NCI-H2196 treated with DMSO at 0.1 percent for 48 hours (cell line): ENCODE results near the gene TTC14.
"Not testable (repeated sequence)": the region's sequence is repeated elsewhere in the genome, so short reads cannot be mapped to it uniquely, and the experiment has no call there.

ENCODE experiments used
- DNase-seq: peaks from one replicate; lab custom pipeline; 2025; ENCODE audit not compliant: unreplicated experiment; lab: John Stamatoyannopoulos, UW

The TTC14 gene, protein sequence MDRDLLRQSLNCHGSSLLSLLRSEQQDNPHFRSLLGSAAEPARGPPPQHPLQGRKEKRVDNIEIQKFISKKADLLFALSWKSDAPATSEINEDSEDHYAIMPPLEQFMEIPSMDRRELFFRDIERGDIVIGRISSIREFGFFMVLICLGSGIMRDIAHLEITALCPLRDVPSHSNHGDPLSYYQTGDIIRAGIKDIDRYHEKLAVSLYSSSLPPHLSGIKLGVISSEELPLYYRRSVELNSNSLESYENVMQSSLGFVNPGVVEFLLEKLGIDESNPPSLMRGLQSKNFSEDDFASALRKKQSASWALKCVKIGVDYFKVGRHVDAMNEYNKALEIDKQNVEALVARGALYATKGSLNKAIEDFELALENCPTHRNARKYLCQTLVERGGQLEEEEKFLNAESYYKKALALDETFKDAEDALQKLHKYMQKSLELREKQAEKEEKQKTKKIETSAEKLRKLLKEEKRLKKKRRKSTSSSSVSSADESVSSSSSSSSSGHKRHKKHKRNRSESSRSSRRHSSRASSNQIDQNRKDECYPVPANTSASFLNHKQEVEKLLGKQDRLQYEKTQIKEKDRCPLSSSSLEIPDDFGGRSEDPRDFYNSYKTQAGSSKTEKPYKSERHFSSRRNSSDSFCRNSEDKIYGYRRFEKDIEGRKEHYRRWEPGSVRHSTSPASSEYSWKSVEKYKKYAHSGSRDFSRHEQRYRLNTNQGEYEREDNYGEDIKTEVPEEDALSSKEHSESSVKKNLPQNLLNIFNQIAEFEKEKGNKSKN

DNA sequence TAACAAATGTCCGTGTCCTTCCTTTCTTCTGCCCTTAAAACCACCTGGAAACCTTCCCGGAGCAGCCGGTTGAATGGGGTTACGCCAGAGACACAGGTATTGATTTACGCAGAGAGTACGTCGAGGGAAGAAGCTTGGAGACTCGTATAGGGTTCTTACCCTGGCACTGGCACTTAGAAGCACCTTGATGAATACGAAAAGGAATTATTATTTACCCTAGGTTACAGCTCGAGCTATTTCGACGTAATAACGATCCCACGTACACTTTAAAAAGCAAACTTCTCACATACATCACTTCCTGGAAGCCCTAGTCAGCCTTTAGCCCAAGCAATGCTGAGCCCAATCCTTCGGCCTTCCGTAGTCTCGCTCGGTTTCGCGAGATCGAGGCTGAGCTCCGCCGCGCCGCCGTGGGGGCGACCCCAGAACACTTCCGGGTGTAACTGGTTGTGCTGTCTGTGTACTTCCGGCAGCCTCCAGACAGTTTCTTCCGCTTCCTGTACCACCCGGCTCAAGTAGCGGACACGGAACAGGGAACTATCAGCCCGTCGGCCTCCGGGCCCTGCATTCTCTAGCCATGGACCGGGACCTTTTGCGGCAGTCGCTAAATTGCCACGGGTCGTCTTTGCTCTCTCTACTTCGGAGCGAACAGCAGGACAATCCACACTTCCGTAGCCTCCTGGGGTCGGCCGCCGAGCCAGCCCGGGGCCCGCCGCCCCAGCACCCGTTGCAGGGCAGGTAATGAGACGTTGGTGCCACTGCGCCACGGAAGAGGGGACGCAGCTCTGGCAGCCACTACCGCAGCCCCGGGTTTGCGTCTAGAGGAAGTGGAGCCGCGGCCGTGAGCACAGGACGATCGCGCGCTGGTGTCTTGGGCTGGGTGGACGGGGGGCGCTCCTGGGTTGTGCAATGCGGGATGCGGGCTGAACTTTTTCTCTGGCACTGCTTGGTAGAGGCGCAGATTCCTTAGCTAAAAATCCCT is at the start of gene TTC14:
Gene TTC14 (plus strand): TSS at position 476 of the 979 bp plus-strand sequence. CDS start 99 bp downstream, at position 575.
- DNase-seq: peak; percentile 96

DNA sequence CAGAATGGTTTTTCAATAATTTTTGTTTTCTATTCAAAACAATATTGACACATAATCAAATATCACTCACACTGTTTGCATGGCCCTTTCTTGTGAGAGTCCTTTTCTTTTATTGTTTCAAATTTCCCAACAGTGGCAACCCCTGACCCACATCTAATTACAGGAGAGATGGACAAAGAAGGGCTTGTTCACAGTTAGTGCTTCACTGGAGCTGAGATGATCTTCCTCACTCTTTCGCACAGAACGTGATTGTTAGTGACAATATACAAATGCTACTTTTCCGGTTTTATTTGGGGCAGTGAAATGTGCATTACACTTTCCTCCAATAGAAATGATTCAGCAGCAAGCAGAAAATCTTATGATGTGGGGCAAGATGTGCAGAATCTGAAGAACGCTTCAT is 38.6 kb upstream of the TTC14 start:
- no peak for DNase-seq

GRCh38 chr3:180564676-180565075 is 37.3 kb upstream of the TTC14 start:
- DNase-seq: no peak

DNA sequence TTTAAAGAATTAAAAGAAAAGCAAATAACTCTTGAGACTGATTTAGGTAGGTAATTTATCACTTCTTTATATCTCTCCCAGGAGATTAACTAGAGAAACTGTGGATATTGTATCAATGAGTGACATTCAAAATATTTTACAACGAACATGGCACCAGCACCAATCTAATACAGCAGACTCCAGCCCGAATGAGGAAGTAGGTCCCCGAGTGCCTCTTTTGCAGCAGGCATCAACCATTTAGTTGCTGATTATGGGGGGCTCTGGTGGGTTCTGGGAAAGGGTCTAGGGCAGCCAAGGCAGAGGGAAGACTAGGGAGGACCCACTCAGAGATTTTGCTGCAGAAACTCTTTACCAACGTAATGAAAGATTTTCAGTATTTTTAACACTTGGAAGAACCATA is 31.7 kb upstream of the TTC14 start:
- DNase-seq: no peak

GRCh38 chr3:180571831-180572598 is 29.9 kb upstream of the TTC14 start:
- no peak for DNase-seq

DNA sequence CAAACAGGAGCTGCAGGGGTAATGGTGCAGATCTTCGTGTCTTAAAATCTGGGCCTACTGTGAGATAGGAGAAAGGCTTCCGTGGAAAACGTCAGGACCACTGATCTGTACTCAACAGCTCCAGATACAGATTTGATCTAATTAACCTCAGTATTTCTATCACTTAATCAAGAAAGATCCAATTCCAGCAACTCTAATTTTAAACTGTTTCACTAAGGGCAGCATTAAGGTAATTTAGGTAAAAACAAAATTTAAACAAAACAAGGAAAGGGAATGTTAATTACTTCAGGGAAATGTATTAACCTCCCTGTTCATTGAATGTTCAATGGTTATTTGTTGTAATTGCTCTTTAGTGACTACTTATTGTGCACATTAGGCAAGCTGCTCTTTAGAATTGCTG is 26.4 kb upstream of the TTC14 start:
- no peak for DNase-seq

- no peak for DNase-seq
These were observed 21.0 kb upstream of the TTC14 start for GRCh38 chr3:180580934-180581333.

- DNase-seq: no peak
These were observed 11.6 kb upstream of the TTC14 start for GRCh38 chr3:180590396-180590795.

DNA sequence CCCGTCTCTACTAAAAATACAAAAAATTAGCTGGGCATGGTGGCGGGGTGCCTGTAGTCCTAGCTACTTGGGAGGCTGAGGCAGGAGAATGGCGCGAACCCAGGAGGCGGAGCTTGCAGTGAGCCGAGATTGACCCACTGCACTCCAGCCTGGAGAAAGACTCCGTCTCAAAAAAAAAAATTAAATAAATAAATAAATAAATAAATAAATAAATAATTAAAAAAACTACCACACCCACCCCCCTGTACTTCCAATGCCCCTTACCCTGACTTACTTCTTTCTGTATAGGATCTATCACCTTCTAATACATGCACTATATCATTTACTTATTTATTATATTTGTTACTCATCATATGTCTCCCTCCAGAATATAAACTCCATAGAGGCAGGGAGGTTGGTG is 8.3 kb upstream of the TTC14 start:
- DNase-seq: not testable (repeated sequence)

GRCh38 chr3:180594631-180595558 is 7.1 kb upstream of the TTC14 start:
- peak; percentile 39 for DNase-seq

DNA sequence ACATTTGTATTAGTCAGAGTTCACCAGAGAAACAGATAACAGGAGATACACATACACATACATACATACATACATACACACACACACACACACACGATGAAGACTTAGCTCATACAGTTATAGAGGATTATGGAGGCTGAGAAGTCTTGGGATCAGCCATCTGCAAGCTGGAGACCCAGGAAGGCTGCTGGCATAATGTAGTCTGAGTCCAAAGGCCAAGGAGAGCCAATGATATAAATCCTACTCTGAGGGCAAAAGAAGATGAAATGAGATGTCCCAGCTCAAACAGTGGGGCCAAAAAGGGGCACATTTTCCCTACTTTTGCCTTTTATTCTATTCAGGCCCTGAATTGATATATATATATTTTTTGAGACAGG is 6.4 kb upstream of the TTC14 start:
- no peak for DNase-seq

- no peak for DNase-seq
These were observed 1.5 kb upstream of the TTC14 start for GRCh38 chr3:180600473-180600872.

- no peak for DNase-seq
These were observed 9.0 kb downstream of the TTC14 start for GRCh38 chr3:180611006-180611405.

- DNase-seq: no peak
These were observed 10.4 kb downstream of the TTC14 start for GRCh38 chr3:180612364-180612763.

- DNase-seq: no peak
These were observed 14.0 kb downstream of the TTC14 start for GRCh38 chr3:180615954-180616353.

GRCh38 chr3:180617049-180617448 is 15.1 kb downstream of the TTC14 start:
- no peak for DNase-seq

GRCh38 chr3:180618563-180618962 is 16.6 kb downstream of the TTC14 start:
- DNase-seq: not testable (repeated sequence)

DNA sequence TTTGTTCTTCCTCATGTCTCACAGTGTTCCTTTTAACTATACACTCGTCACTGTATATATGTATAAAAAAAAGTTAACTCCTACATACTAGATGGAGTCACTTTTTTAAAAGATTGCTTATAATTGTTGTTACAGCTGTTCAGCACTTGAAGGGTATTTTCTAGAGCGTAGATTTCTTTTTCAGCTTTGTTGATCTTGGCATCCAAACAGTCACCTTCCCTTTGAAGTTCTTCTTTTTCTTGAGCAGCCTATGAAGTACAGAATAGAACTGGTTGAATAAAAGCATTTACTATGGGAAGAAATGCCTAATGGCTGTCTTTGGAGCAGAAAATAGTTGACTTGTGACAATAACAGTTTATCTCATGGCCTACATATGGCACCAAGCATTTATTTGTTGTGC is 17.8 kb downstream of the TTC14 start:
- DNase-seq: no peak

DNA sequence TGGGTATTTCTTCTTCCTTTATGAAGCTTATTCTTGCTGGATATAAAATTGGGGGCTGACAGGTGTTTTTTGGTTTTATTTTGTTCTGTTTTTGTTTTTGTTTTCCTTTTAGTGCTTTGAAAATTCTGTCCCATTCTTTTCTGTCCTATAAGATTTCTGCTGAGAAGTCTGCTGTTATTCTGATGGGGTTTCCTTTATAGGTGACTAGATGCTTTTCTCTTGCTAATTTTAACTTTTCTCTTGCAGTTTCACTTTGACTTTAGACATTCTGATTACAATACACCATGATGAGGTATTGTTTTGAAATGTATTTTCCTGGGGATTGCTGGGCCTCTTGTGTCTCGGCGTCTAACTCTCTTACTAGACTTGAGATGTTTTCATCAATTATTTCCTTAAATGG is 22.8 kb downstream of the TTC14 start:
- no peak for DNase-seq
